Fibroblast of lung (primary cell): ENCODE measurements around the gene CEP131. TPM values are rescaled to one million over a fixed set of nuclear protein-coding genes. Genes with fewer than 3 reads are reported as not detected.

Experiments
- DNase-seq, 2 donors: peaks; one replicate each; pipeline versions ENCODE4 v3.0.0 to v3.0.0-alpha.2; 2010; ENCODE audit warnings: low read depth in 2 of 2
- H2AFZ ChIP-seq: 2 replicates; pipeline ENCODE4 v1.5.1; 2012; ENCODE audit warnings: low read length, control low read depth, inconsistent platforms
- H3K27ac ChIP-seq: 2 replicates; pipeline ENCODE4 v1.5.1; 2011; ENCODE audit warnings: low read length, control low read depth; ENCODE audit not compliant: insufficient read depth
- H3K27me3 ChIP-seq: 2 replicates; pipeline ENCODE4 v1.5.1; 2011; ENCODE audit warnings: mild to moderate bottlenecking, low read length; ENCODE audit not compliant: control insufficient read depth, insufficient read depth
- H3K36me3 ChIP-seq: 2 replicates; pipeline ENCODE4 v1.5.1; 2011; ENCODE audit warnings: low read length; ENCODE audit not compliant: control insufficient read depth, insufficient read depth
- H3K4me1 ChIP-seq: 2 replicates; pipeline ENCODE4 v1.5.1; 2011; ENCODE audit warnings: low read length; ENCODE audit not compliant: control insufficient read depth, insufficient read depth; ENCODE audit errors: extremely low read depth
- H3K4me2 ChIP-seq: 2 replicates; pipeline ENCODE4 v1.5.1; 2011; ENCODE audit warnings: low read length, control low read depth; ENCODE audit not compliant: insufficient read depth; ENCODE audit errors: extremely low read depth
- H3K4me3 ChIP-seq, 4 experiments: fragments of 200-600 bp in 1 of 4; sonication (generic) in 1 of 4; replicated peaks in 1 of 4; 2 replicates each; pipeline ENCODE4 v1.5.1; 2011 to 2016; ENCODE audit warnings: low read length in 4 of 4, low read depth in 3 of 4, mild to moderate bottlenecking in 3 of 4, control low read depth in 2 of 4, inconsistent platforms in 1 of 4, mixed read lengths in 1 of 4; ENCODE audit not compliant: insufficient read depth in 1 of 4; ENCODE audit errors: control extremely low read depth in 1 of 4
- H3K79me2 ChIP-seq: 2 replicates; pipeline ENCODE4 v1.5.1; 2012; ENCODE audit warnings: mild to moderate bottlenecking, low read length, inconsistent platforms; ENCODE audit not compliant: control insufficient read depth, insufficient read depth
- H3K9ac ChIP-seq: 2 replicates; pipeline ENCODE4 v1.5.1; 2011; ENCODE audit warnings: mild to moderate bottlenecking, low read length, control low read depth; ENCODE audit not compliant: insufficient read depth
- H3K9me3 ChIP-seq: 2 replicates; pipeline ENCODE4 v1.5.1; 2012; ENCODE audit warnings: low read depth, low read length; ENCODE audit not compliant: control insufficient read depth, insufficient read depth
- H4K20me1 ChIP-seq: 2 replicates; pipeline ENCODE4 v1.5.1; 2011; ENCODE audit warnings: low read length; ENCODE audit not compliant: control insufficient read depth, insufficient read depth; ENCODE audit errors: extremely low read depth
- EZH2 ChIP-seq: IDR thresholded peaks from 2 replicates; pipeline ENCODE4 v1.5.1; 2012; ENCODE audit warnings: low read length, control low read depth, mild to moderate bottlenecking; ENCODE audit errors: missing control alignments
- polyA plus RNA-seq, 2 donors: library from polyadenylated mRNA; depleted of rRNA in 1 of 2; stranded (reverse) in 1 of 2; unstranded in 1 of 2; fragments of >200 nt; gene quantifications; 2 replicates each; pipeline ENCODE4 v1.2.1, GENCODE V29; 2011 to 2012; ENCODE audit warnings: missing spikeins in 1 of 2
- total RNA-seq: library from RNA; depleted of rRNA; stranded (reverse); fragments of >200 nt; gene quantifications from 2 replicates; pipeline ENCODE4 v1.2.1, GENCODE V29; 2014
- TF ChIP-seq, protein P1 (sequence below), 2 donors: IDR thresholded peaks in 1 of 2; conservative IDR thresholded peaks in 1 of 2; 1 replicate in 1 of 2; 2 replicates in 1 of 2; pipeline ENCODE4 v1.5.1; 2011 to 2012; ENCODE audit warnings: low read length in 2 of 2, control low read depth in 1 of 2, inconsistent platforms in 1 of 2, low read depth in 1 of 2, mild to moderate bottlenecking in 1 of 2

Gene CEP131
- total and polyA plus RNA-seq, 2 donors (not counting 1 experiment from before 2014, with no cell fraction given): 2.0 to 7.4 TPM

DNA sequence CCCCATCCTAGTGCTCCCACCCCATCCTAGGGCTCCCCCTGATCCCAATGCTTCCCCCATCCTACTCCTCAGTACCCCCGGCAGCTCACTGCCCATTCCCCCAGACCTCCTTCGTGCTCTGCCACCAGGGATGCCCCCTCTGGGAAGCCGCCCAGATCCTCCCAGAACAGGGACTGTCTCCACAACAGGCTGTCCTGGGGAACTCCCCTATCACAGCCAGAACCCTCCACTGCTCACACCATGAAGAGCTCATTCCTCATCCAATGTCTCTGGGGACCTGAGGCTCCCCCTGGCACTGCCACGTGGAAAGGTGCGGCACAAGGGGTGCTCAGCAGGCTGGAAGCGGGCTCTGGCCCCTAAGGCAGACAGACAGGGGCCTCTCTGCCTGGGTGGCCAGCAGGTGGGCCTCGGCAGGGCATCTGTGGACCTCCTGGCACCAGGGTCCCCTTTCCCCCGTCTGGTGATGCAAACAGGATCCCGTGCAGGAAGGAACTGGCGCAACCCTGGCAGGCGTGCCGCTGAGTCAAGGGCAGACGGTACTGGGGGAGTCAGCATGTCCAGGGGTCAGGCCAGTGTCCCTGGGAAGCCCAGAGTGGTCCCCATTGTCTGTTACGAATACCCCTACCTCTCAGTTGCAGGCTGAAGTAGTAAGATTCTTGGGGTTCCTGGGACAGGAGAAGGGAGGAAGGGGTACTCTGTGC lies 72.2 kb downstream of the CEP131 start:
- H3K9ac ChIP-seq: no peak overlapping the region
- no peaks in the 10 kb centered on the region for H3K27me3 ChIP-seq
- H3K4me2 ChIP-seq: no peak overlapping the region
- no peak overlapping the region for H3K4me3 ChIP-seq
- H4K20me1 ChIP-seq: no peaks in the 10 kb centered on the region
- no peak for DNase-seq
- H2AFZ ChIP-seq: no peak overlapping the region
- no peak overlapping the region for H3K27ac ChIP-seq
- no peaks in the 10 kb centered on the region for H3K79me2 ChIP-seq
- H3K36me3 ChIP-seq: no peaks in the 10 kb centered on the region
- TF ChIP-seq, protein P1, sequence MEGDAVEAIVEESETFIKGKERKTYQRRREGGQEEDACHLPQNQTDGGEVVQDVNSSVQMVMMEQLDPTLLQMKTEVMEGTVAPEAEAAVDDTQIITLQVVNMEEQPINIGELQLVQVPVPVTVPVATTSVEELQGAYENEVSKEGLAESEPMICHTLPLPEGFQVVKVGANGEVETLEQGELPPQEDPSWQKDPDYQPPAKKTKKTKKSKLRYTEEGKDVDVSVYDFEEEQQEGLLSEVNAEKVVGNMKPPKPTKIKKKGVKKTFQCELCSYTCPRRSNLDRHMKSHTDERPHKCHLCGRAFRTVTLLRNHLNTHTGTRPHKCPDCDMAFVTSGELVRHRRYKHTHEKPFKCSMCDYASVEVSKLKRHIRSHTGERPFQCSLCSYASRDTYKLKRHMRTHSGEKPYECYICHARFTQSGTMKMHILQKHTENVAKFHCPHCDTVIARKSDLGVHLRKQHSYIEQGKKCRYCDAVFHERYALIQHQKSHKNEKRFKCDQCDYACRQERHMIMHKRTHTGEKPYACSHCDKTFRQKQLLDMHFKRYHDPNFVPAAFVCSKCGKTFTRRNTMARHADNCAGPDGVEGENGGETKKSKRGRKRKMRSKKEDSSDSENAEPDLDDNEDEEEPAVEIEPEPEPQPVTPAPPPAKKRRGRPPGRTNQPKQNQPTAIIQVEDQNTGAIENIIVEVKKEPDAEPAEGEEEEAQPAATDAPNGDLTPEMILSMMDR (conservative IDR thresholded peaks at IDR 0.05 in 1 of 2, IDR thresholded peaks at IDR 0.05 in 1 of 2; ENCODE audit: low read depth in 1 of 2, low read length in 2 of 2): no peak
- TF ChIP-seq EZH2: no peak
- no peaks in the 10 kb centered on the region for H3K4me1 ChIP-seq
- no peaks in the 10 kb centered on the region for H3K9me3 ChIP-seq

DNA sequence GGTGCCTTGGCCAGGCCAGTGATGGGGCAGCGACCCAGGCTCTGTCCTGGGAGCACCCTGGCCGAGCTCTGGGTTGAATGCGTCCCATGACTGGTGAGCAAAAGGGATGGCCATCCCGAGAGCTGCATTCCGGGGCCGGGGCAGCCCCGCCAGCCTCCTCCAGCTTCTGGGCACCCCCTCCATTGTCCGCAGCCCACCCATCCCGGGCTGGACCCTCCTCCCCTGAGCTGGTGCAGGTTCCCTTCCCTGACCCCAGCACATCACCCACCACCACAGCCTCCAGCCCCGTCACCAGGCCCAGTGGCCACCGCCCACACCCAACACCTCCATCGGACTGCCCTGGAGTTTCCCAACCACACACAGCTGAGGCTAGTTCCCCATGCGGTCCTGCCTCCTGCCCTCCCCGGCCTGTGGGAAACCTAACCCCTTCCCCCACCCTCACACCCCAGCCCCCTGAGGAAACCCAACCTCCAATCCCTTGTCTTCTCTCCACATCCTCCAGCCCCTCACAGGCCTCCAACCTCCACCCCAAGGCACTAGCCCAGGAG lies 73.7 kb downstream of the CEP131 start:
- H4K20me1 ChIP-seq: no peaks in the 10 kb centered on the region
- no peak overlapping the region for H3K27ac ChIP-seq
- no peak overlapping the region for H3K4me2 ChIP-seq
- TF ChIP-seq, protein P1 (conservative IDR thresholded peaks at IDR 0.05 in 1 of 2, IDR thresholded peaks at IDR 0.05 in 1 of 2; ENCODE audit: low read depth in 1 of 2, low read length in 2 of 2): no peak
- no peak for TF ChIP-seq EZH2
- H2AFZ ChIP-seq: no peak overlapping the region
- H3K9ac ChIP-seq: no peak overlapping the region
- no peaks in the 10 kb centered on the region for H3K79me2 ChIP-seq
- H3K4me1 ChIP-seq: no peaks in the 10 kb centered on the region
- no peaks in the 10 kb centered on the region for H3K36me3 ChIP-seq
- no peak for DNase-seq
- no peaks in the 10 kb centered on the region for H3K27me3 ChIP-seq
- H3K9me3 ChIP-seq: no peaks in the 10 kb centered on the region
- H3K4me3 ChIP-seq: no peak overlapping the region

DNA sequence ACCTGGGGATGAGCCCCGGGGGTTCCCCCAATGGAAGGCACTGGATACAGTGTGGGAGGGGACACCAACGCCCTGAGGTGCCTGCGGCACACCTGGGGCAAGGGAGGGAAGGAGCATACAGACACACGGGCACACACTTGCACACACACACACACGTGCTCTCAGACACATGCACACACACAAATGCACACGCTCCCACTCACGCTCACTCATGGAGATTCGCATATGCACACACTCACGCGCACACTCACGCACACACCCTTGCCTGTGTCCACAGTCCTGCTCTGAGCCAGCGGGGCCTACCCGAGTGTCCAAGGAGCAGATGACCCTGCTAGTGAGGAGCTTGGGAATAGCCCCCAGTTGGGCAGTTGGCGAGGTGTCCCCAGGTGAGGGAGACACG lies 74.2 kb downstream of the CEP131 start:
- Histone ChIP-seq H3K9me3 (no peaks in the 10 kb centered on the region), H4K20me1 (no peaks in the 10 kb centered on the region), H3K27ac (no peak overlapping the region), H3K27me3 (no peaks in the 10 kb centered on the region), H3K9ac (no peak overlapping the region), H2AFZ (no peak overlapping the region), H3K4me3 (no peak overlapping the region), H3K4me1 (no peaks in the 10 kb centered on the region), H3K79me2 (no peaks in the 10 kb centered on the region), H3K36me3 (no peaks in the 10 kb centered on the region), H3K4me2 (no peak overlapping the region)
- DNase-seq: no peak
- TF ChIP-seq, protein P1 (conservative IDR thresholded peaks at IDR 0.05 in 1 of 2, IDR thresholded peaks at IDR 0.05 in 1 of 2; ENCODE audit: low read depth in 1 of 2, low read length in 2 of 2): no peak
